Measurements from ENCODE around the gene TMED5.

- TF ChIP-seq CTCF (IDR thresholded peaks at IDR 0.05), result no peak
- TF ChIP-seq POLR2A (IDR thresholded peaks at IDR 0.05), result no peak
Observed at GRCh38 chr1:93190432-93190831, 10.2 kb upstream of the TMED5 start.

All from Peyer's patch (tissue), 4 donors.